SK-N-SH (cell line): ENCODE measurements around the gene PLB1. TPM values are rescaled to one million over a fixed set of nuclear protein-coding genes. Genes with fewer than 3 reads are reported as not detected.

Experiments
- CTCF ChIA-PET: fragments of 300-600, 350-600 bp; formaldehyde crosslinking; extraction: SDS; loops from one replicate; lab custom pipeline; 2021; lab: Yijun Ruan, JAX
- POLR2A ChIA-PET: fragments of 350-600 bp; sonication (Branson Sonifier 250); formaldehyde crosslinking; extraction: SDS; loops from one replicate; lab custom pipeline; 2020; ENCODE audit warnings: antibody characterized with exemption, inconsistent platforms; lab: Yijun Ruan, JAX
- DNase-seq: peaks from one replicate; pipeline ENCODE4 v3.0.0; 2012
- H2AFZ ChIP-seq: fragments of 200-600 bp; sonication (generic); 2 replicates; pipeline ENCODE4 v1.8.1; 2016; ENCODE audit warnings: antibody characterized with exemption, mild to moderate bottlenecking, low read depth
- H3F3A ChIP-seq: fragments of 200-600 bp; sonication (generic); replicated peaks from 2 replicates; pipeline ENCODE3; 2016; ENCODE audit warnings: antibody characterized with exemption, mild to moderate bottlenecking; ENCODE audit not compliant: insufficient read depth
- H3K27ac ChIP-seq, 2 experiments: fragments of 200-500 bp in 1 of 2; fragments of 200-600 bp in 1 of 2; sonication (Bioruptor generic) in 1 of 2; sonication (generic), shearing (Covaris generic) in 1 of 2; 2 replicates each; pipeline versions ENCODE4 v1.5.1 to v1.6.1; 2014 to 2016; ENCODE audit warnings: low read depth in 2 of 2, inconsistent platforms in 1 of 2, low read length in 1 of 2, mild to moderate bottlenecking in 1 of 2, mixed read lengths in 1 of 2
- H3K27me3 ChIP-seq: fragments of 200-600 bp; sonication (generic), shearing (Covaris generic); 2 replicates; pipeline ENCODE4 v1.6.1; 2016; ENCODE audit warnings: mixed run types; ENCODE audit not compliant: insufficient read depth
- H3K36me3 ChIP-seq, 2 experiments: fragments of 200-500 bp in 1 of 2; fragments of 200-600 bp in 1 of 2; sonication (Bioruptor generic) in 1 of 2; sonication (generic) in 1 of 2; replicated peaks in 1 of 2; 2 replicates each; pipeline versions ENCODE3 to v1.5.1; 2014 to 2016; ENCODE audit warnings: low read length in 1 of 2, mild to moderate bottlenecking in 1 of 2; ENCODE audit not compliant: insufficient read depth in 2 of 2, control insufficient read depth in 1 of 2
- H3K4me1 ChIP-seq, 2 experiments: fragments of 200-500 bp in 1 of 2; fragments of 200-600 bp in 1 of 2; sonication (Bioruptor generic) in 1 of 2; sonication (generic), shearing (Covaris generic) in 1 of 2; 2 replicates each; pipeline versions ENCODE4 v1.5.1 to v1.6.1; 2014 to 2016; ENCODE audit warnings: low read depth in 1 of 2, low read length in 1 of 2, mixed run types in 1 of 2; ENCODE audit not compliant: insufficient read depth in 2 of 2, control insufficient read depth in 1 of 2
- H3K4me2 ChIP-seq: fragments of 200-600 bp; sonication (generic), shearing (Covaris generic); 2 replicates; pipeline ENCODE4 v1.6.1; 2017; ENCODE audit warnings: mixed run types
- H3K4me3 ChIP-seq, 2 experiments: fragments of 200-500 bp in 1 of 2; fragments of 200-600 bp in 1 of 2; sonication (Bioruptor generic) in 1 of 2; sonication (generic), shearing (Covaris generic) in 1 of 2; 2 replicates each; pipeline versions ENCODE4 v1.5.1 to v1.8.1; 2014 to 2016; ENCODE audit warnings: low read depth in 2 of 2, inconsistent platforms in 1 of 2, low read length in 1 of 2, mild to moderate bottlenecking in 1 of 2, mixed read lengths in 1 of 2, moderate library complexity in 1 of 2
- H3K79me2 ChIP-seq: fragments of 200-600 bp; sonication (generic); 2 replicates; pipeline ENCODE4 v1.8.1; 2017; ENCODE audit warnings: mild to moderate bottlenecking; ENCODE audit not compliant: insufficient read depth
- H3K9ac ChIP-seq: fragments of 200-600 bp; sonication (generic); 2 replicates; pipeline ENCODE4 v1.6.1; 2017; ENCODE audit warnings: mixed run types
- H3K9me2 ChIP-seq: fragments of 200-600 bp; sonication (generic); 2 replicates; pipeline ENCODE4 v1.6.1; 2017; ENCODE audit warnings: mixed run types
- H3K9me3 ChIP-seq: fragments of 200-600 bp; sonication (generic); 2 replicates; pipeline ENCODE4 v1.6.1; 2017; ENCODE audit warnings: mixed run types, mild to moderate bottlenecking, moderate library complexity
- H4K20me1 ChIP-seq: fragments of 200-600 bp; sonication (generic); 2 replicates; pipeline ENCODE4 v1.6.1; 2017; ENCODE audit warnings: mild to moderate bottlenecking, mixed run types; ENCODE audit not compliant: insufficient read depth
- EP300 ChIP-seq, 2 experiments: IDR thresholded peaks; 2 replicates each; pipeline versions ENCODE4 v1.4.0 to v1.6.1; 2012; ENCODE audit warnings: borderline replicate concordance in 1 of 2, low read depth in 1 of 2, low read length in 1 of 2
- GABPA ChIP-seq: IDR thresholded peaks from 2 replicates; pipeline ENCODE4 v1.4.0; 2012; ENCODE audit warnings: low read depth, mild to moderate bottlenecking
- GATA2 ChIP-seq: sonication (generic); formaldehyde crosslinking; IDR thresholded peaks from 2 replicates; pipeline ENCODE4 v1.5.0; 2020; ENCODE audit warnings: mild to moderate bottlenecking, missing genetic modification reagents
- JUND ChIP-seq: IDR thresholded peaks from 2 replicates; pipeline ENCODE4 v1.4.0; 2012
- MEF2A ChIP-seq: IDR thresholded peaks from 2 replicates; pipeline ENCODE4 v1.4.0; 2012; ENCODE audit warnings: low read depth, borderline replicate concordance
- POLR2AphosphoS5 ChIP-seq: IDR thresholded peaks from 2 replicates; pipeline ENCODE4 v1.6.1; 2012; ENCODE audit warnings: low read depth, low read length
- RAD21 ChIP-seq: IDR thresholded peaks from 2 replicates; pipeline ENCODE4 v1.6.1; 2012; ENCODE audit warnings: mild to moderate bottlenecking, low read length
- RCOR1 ChIP-seq: fragments of 150-350 bp; IDR thresholded peaks from 2 replicates; pipeline ENCODE4 v1.6.1; 2017; ENCODE audit warnings: antibody characterized with exemption, low read length
- SIN3A ChIP-seq: IDR thresholded peaks from 2 replicates; pipeline ENCODE4 v1.6.1; 2012; ENCODE audit warnings: low read depth, mild to moderate bottlenecking, low read length, moderate library complexity, borderline replicate concordance
- TAF1 ChIP-seq: IDR thresholded peaks from 2 replicates; pipeline ENCODE4 v1.6.1; 2012; ENCODE audit warnings: low read depth, mild to moderate bottlenecking, low read length, moderate library complexity, borderline replicate concordance
- TCF12 ChIP-seq: IDR thresholded peaks from 2 replicates; pipeline ENCODE4 v1.4.0; 2012
- YY1 ChIP-seq: IDR thresholded peaks from 2 replicates; pipeline ENCODE4 v1.4.0; 2012; ENCODE audit warnings: low read depth, mild to moderate bottlenecking
- WGBS: methylation state at CpG from one replicate; pipeline ENCODE4 v1.1.6; 2017; ENCODE audit warnings: low lambda C conversion rate; 5-methylcytosine and 5-hydroxymethylcytosine counted together
- polyA plus RNA-seq, 3 experiments: library from polyadenylated mRNA; depleted of rRNA; stranded (reverse); fragments of >200 nt; gene quantifications; 2 replicates each; pipeline ENCODE4 v1.2.3, GENCODE V29; 2012
- TF ChIP-seq, protein P1 (sequence below): fragments of 200-600 bp; sonication (generic); IDR thresholded peaks from 2 replicates; pipeline ENCODE4 v1.6.1; 2017; ENCODE audit warnings: antibody characterized with exemption, mild to moderate bottlenecking, moderate library complexity
- TF ChIP-seq, protein P2 (sequence below): fragments of 150-350 bp; IDR thresholded peaks from 2 replicates; pipeline ENCODE4 v1.6.1; 2017; ENCODE audit warnings: antibody characterized with exemption, low read length, low read depth, borderline replicate concordance
- TF ChIP-seq, protein P3 (sequence below): IDR thresholded peaks from 2 replicates; pipeline ENCODE4; 2012
- TF ChIP-seq, protein P4 (sequence below): IDR thresholded peaks from 2 replicates; pipeline ENCODE4 v1.4.0; 2012; ENCODE audit warnings: low read depth
- TF ChIP-seq, protein P5 (sequence below): IDR thresholded peaks from 2 replicates; pipeline ENCODE4 v1.4.0; 2012; ENCODE audit warnings: low read depth, borderline replicate concordance
- TF ChIP-seq, protein P6 (sequence below): IDR thresholded peaks from 2 replicates; pipeline ENCODE4 v1.4.0; 2012; ENCODE audit warnings: low read depth, borderline replicate concordance

PLB1 gene
- polyA plus RNA-seq, 1 of the 3 experiments (the other 2 are of a cell fraction), result 0.10 TPM

DNA sequence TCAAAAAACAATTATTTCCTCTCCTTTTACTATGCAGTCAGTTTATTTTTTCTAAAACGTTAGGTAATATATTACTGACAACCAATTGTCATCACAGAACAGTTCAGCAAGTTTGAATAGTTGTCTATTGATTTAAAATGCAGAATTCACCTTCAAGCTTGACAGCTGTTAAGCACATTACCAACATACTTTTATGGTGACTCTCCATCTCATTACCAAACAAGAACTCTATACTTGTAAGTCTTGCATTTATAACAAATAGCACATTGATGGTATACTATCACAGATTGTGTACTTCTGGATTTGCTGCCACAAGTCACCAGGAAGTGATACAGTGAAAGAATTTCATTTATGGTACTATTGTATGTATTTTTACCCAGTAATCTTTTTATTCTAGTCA lies 156.4 kb downstream of the PLB1 start:
- H3K4me2 ChIP-seq, result no peak overlapping the region
- H3K36me3 ChIP-seq, result no peaks in the 10 kb centered on the region
- H2AFZ ChIP-seq, result no peak overlapping the region
- no peak overlapping the region for H3K9ac ChIP-seq
- TF ChIP-seq, protein P1, sequence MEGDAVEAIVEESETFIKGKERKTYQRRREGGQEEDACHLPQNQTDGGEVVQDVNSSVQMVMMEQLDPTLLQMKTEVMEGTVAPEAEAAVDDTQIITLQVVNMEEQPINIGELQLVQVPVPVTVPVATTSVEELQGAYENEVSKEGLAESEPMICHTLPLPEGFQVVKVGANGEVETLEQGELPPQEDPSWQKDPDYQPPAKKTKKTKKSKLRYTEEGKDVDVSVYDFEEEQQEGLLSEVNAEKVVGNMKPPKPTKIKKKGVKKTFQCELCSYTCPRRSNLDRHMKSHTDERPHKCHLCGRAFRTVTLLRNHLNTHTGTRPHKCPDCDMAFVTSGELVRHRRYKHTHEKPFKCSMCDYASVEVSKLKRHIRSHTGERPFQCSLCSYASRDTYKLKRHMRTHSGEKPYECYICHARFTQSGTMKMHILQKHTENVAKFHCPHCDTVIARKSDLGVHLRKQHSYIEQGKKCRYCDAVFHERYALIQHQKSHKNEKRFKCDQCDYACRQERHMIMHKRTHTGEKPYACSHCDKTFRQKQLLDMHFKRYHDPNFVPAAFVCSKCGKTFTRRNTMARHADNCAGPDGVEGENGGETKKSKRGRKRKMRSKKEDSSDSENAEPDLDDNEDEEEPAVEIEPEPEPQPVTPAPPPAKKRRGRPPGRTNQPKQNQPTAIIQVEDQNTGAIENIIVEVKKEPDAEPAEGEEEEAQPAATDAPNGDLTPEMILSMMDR, result no peak
- TF ChIP-seq RCOR1 (no peak), JUND (peak; percentile 31; the same call in 1 of the 2 replicates), TCF12 (peak; percentile 36; the same call in 1 of the 2 replicates), POLR2AphosphoS5 (no peak)
- TF ChIP-seq, protein P2, sequence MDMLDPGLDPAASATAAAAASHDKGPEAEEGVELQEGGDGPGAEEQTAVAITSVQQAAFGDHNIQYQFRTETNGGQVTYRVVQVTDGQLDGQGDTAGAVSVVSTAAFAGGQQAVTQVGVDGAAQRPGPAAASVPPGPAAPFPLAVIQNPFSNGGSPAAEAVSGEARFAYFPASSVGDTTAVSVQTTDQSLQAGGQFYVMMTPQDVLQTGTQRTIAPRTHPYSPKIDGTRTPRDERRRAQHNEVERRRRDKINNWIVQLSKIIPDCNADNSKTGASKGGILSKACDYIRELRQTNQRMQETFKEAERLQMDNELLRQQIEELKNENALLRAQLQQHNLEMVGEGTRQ, result no peak
- TF ChIP-seq, protein P3, sequence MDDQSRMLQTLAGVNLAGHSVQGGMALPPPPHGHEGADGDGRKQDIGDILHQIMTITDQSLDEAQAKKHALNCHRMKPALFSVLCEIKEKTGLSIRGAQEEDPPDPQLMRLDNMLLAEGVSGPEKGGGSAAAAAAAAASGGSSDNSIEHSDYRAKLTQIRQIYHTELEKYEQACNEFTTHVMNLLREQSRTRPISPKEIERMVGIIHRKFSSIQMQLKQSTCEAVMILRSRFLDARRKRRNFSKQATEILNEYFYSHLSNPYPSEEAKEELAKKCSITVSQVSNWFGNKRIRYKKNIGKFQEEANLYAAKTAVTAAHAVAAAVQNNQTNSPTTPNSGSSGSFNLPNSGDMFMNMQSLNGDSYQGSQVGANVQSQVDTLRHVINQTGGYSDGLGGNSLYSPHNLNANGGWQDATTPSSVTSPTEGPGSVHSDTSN, result peak; percentile 39; the same call in 1 of the 2 replicates
- TF ChIP-seq, protein P4, sequence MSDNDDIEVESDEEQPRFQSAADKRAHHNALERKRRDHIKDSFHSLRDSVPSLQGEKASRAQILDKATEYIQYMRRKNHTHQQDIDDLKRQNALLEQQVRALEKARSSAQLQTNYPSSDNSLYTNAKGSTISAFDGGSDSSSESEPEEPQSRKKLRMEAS, result no peak
- TF ChIP-seq, all 33 proteins: peak for 3
- H3K27me3 ChIP-seq, result no peaks in the 10 kb centered on the region
- H3K4me3 ChIP-seq, result no peak overlapping the region
- peaks cover 10% of the 10 kb centered on the region for H3F3A ChIP-seq
- WGBS, result 54% methylated on average over 1 of the region's 1 CpG
- H3K79me2 ChIP-seq, result no peaks in the 10 kb centered on the region
- ChIA-PET POLR2A (no interaction called here), CTCF (no interaction called here)
- H3K9me2 ChIP-seq, result no peaks in the 10 kb centered on the region
- peaks cover 13 to 32% of the 10 kb centered on the region in 2 experiments for H3K4me1 ChIP-seq
- H3K9me3 ChIP-seq, result no peaks in the 10 kb centered on the region
- no peak overlapping the region for H3K27ac ChIP-seq
- DNase-seq, result no peak
- H4K20me1 ChIP-seq, result no peaks in the 10 kb centered on the region

DNA sequence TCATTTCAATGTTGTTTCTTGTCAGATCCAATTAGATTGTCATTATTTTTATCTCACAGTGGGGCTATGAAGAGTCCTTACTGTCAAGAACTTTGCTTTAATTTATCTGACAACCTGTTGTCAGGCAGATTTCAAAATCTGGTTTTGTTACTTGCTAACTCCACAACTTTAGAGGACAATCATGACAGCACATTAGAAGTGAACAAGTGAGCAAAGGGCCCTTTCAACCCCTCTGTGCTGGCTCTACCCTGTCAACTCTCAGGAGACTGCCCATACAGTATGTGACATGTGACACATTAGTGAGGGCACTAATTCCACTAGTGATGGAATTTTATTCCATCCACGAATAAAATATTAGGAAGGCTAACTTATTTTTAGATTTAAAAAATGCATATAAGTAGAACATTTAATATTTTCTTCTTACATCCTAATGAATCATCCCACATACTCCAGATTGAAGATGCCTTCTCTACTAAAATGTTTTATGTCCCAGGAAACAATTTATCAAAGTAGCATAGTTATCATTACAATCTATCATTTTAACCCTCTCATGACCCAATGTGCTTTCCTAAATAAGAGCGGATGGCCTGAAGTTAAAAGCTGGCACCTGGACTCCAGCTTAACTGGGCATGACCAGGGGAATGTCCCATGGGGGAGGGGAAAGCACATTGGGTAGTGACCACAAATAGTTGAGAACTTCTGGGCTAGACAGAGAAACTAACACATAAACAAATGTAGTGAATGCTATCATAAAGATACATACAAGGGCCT lies 158.2 kb downstream of the PLB1 start:
- no peaks in the 10 kb centered on the region for H4K20me1 ChIP-seq
- H3K9me3 ChIP-seq, result no peaks in the 10 kb centered on the region
- no peak for DNase-seq
- no peaks in the 10 kb centered on the region for H3K27me3 ChIP-seq
- no peaks in the 10 kb centered on the region for H3K79me2 ChIP-seq
- no peak overlapping the region for H2AFZ ChIP-seq
- POLR2A ChIA-PET, result interaction anchor here (1.3 kb wide), 1 partner anchor 98 kb away, joined by 3 read pairs; the partner anchor contains the start of gene PPP1CB
- no peaks in the 10 kb centered on the region for H3K9me2 ChIP-seq
- CTCF ChIA-PET, result interaction anchor here (1.0 to 1.8 kb wide), 3 partner anchors 8 to 87 kb away, joined by 4 to 7 read pairs (median 7); no protein-coding TSS in a partner anchor
- H3K9ac ChIP-seq, result no peak overlapping the region
- no peak overlapping the region for H3K4me2 ChIP-seq
- H3K4me3 ChIP-seq, result no peak overlapping the region
- 36% methylated on average over 2 of the region's 2 CpGs for WGBS
- H3K4me1 ChIP-seq, result peaks cover 13 to 28% of the 10 kb centered on the region in 2 experiments
- H3F3A ChIP-seq, result peaks cover 10% of the 10 kb centered on the region
- H3K27ac ChIP-seq, result peak overlapping the region; percentile 2 to 6; a peak in 2 of 4 replicates
- no peaks in the 10 kb centered on the region for H3K36me3 ChIP-seq
- TF ChIP-seq SIN3A, result no peak
- no peak for TF ChIP-seq RAD21
- TF ChIP-seq, protein P4, result no peak
- TF ChIP-seq, protein P5, sequence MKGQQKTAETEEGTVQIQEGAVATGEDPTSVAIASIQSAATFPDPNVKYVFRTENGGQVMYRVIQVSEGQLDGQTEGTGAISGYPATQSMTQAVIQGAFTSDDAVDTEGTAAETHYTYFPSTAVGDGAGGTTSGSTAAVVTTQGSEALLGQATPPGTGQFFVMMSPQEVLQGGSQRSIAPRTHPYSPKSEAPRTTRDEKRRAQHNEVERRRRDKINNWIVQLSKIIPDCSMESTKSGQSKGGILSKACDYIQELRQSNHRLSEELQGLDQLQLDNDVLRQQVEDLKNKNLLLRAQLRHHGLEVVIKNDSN, result no peak
- TF ChIP-seq POLR2AphosphoS5, result no peak
- TF ChIP-seq GATA2 (CRISPR knock-in tag), result no peak
- TF ChIP-seq GABPA, result no peak
- peak; percentile 63; the same call in 1 of the 2 replicates for TF ChIP-seq TCF12
- TF ChIP-seq EP300 (IDR thresholded peaks at IDR 0.05; ENCODE audit: borderline replicate concordance in 1 of 2, low read depth in 1 of 2, low read length in 1 of 2), result 0 out of 4 replicates have a peak, but pooled peaks of 1 of the 2 experiments have one; percentile 46
- TF ChIP-seq TAF1, result no peak
- no peak for TF ChIP-seq YY1
- TF ChIP-seq, protein P6, sequence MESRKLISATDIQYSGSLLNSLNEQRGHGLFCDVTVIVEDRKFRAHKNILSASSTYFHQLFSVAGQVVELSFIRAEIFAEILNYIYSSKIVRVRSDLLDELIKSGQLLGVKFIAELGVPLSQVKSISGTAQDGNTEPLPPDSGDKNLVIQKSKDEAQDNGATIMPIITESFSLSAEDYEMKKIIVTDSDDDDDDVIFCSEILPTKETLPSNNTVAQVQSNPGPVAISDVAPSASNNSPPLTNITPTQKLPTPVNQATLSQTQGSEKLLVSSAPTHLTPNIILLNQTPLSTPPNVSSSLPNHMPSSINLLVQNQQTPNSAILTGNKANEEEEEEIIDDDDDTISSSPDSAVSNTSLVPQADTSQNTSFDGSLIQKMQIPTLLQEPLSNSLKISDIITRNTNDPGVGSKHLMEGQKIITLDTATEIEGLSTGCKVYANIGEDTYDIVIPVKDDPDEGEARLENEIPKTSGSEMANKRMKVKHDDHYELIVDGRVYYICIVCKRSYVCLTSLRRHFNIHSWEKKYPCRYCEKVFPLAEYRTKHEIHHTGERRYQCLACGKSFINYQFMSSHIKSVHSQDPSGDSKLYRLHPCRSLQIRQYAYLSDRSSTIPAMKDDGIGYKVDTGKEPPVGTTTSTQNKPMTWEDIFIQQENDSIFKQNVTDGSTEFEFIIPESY, result no peak
- peak; percentile 36; the same call in 1 of the 2 replicates for TF ChIP-seq MEF2A
